Measurements from ENCODE around the gene AQR. TPM values are rescaled to one million over a fixed set of nuclear protein-coding genes. Genes with fewer than 3 reads are reported as not detected.

The AQR gene
- total RNA-seq, 1 donor from 2014 or later: 32.4 TPM

DNA sequence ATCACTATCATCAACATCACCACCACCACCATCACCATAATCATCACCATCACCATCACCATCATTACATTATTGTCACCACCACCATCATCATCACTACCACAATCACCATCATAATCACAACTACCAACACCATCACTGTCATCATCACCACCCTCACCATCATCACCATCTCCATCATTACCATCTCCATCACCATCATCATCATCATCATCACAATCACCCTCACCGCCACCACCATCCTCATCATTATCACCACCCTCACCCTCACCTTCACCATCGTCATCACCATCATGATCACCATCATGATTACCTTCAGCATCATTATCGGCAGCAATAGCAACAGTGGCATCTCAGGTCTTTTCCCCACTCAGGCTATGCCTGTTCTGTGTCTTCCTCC lies 131.3 kb downstream of the AQR start:
- H3K4me1 ChIP-seq: no peaks in the 10 kb centered on the region
- no peak for ATAC-seq
- intact Hi-C loops (cut with DNase I): no loop called here

GRCh38 chr15:34837246-34838016 lies 132.1 kb downstream of the AQR start:
- Histone ChIP-seq H3K36me3 (no peaks in the 10 kb centered on the region), H3K9me3 (no peaks in the 10 kb centered on the region), H3K27ac (no peak overlapping the region), H3K4me1 (no peaks in the 10 kb centered on the region), H3K4me3 (no peak overlapping the region), H3K27me3 (ENCODE audit: low read depth) (no peaks in the 10 kb centered on the region)
- DNase-seq (no peak), ATAC-seq (no peak)
- no peak for TF ChIP-seq CTCF (IDR thresholded peaks at IDR 0.05)
- intact Hi-C loops (cut with DNase I): no loop called here

More for the DNA sequence above, 131.3 kb downstream of the AQR start:
- no peak for DNase-seq
- H3K27me3 ChIP-seq (ENCODE audit: low read depth): no peaks in the 10 kb centered on the region
- no peak overlapping the region for H3K27ac ChIP-seq
- no peaks in the 10 kb centered on the region for H3K9me3 ChIP-seq
- TF ChIP-seq CTCF (IDR thresholded peaks at IDR 0.05): no peak
- H3K4me3 ChIP-seq: no peak overlapping the region
- H3K36me3 ChIP-seq: no peaks in the 10 kb centered on the region

DNA sequence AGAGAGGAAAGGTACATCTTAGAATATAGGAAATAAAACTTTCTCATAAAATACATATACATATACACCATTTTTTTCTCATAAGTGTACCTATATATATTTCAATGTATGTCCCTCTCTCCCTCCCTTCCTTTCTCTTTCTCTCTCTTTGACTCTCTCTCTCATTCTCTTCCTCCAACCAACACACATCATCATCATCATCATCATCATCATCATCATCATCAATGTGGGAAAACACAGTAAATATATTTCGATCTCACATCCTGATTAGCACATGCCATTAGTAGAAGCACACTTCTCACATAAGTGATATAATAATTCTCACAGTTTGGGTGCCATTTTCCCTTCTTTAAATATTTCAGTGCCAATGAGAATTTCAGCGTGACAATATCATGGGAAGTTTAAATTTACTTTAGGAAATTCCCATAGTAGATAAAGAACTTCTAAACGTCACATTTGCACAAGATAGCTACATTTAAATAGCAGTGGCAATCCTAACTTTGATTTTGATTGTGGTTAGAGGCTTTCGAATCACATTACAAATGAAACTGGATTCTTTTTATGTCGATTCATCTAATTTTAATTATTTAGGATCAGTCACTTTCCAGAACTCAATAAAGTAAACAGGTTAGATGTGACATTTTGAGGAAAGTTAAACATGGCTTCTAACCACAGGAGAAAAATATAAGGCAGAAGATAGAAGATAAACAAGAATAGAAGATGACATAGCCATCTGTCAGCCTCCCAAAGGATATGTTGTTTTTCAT lies 141.2 kb downstream of the AQR start:
- DNase-seq (no peak), ATAC-seq (no peak)
- H3K27ac ChIP-seq: no peak overlapping the region
- H3K9me3 ChIP-seq: no peaks in the 10 kb centered on the region
- intact Hi-C loops (cut with DNase I): no loop called here
- H3K27me3 ChIP-seq (ENCODE audit: low read depth): no peaks in the 10 kb centered on the region
- H3K4me1 ChIP-seq: no peaks in the 10 kb centered on the region
- TF ChIP-seq CTCF (IDR thresholded peaks at IDR 0.05): no peak
- H3K36me3 ChIP-seq: no peaks in the 10 kb centered on the region
- no peak overlapping the region for H3K4me3 ChIP-seq

GRCh38 chr15:34821831-34822230 lies 147.7 kb downstream of the AQR start:
- no peaks in the 10 kb centered on the region for H3K9me3 ChIP-seq
- DNase-seq: no peak
- H3K36me3 ChIP-seq: no peaks in the 10 kb centered on the region
- H3K27me3 ChIP-seq (ENCODE audit: low read depth): no peaks in the 10 kb centered on the region
- no peak overlapping the region for H3K27ac ChIP-seq
- H3K4me3 ChIP-seq: no peak overlapping the region
- intact Hi-C loops (cut with DNase I): no loop called here
- ATAC-seq: no peak
- no peak for TF ChIP-seq CTCF (IDR thresholded peaks at IDR 0.05)
- H3K4me1 ChIP-seq: no peaks in the 10 kb centered on the region

- intact Hi-C loops (cut with DNase I): no loop called here
- Histone ChIP-seq H3K4me3 (no peak overlapping the region), H3K27me3 (ENCODE audit: low read depth) (no peaks in the 10 kb centered on the region), H3K4me1 (no peaks in the 10 kb centered on the region), H3K9me3 (no peaks in the 10 kb centered on the region), H3K36me3 (no peaks in the 10 kb centered on the region), H3K27ac (no peak overlapping the region)
- no peak for ATAC-seq
- no peak for DNase-seq
- TF ChIP-seq CTCF (IDR thresholded peaks at IDR 0.05): no peak
Measured at GRCh38 chr15:34820110-34820509, 149.4 kb downstream of the AQR start.
